SK-N-SH (cell line): ENCODE measurements around the gene TIA1.

Experiments
- CTCF ChIP-seq: fragments of 200-600 bp; sonication (generic); IDR thresholded peaks from 2 replicates; pipeline ENCODE4 v1.6.1; 2017; ENCODE audit warnings: antibody characterized with exemption, mild to moderate bottlenecking, moderate library complexity
- EP300 ChIP-seq, 2 experiments: IDR thresholded peaks; 2 replicates each; pipeline versions ENCODE4 v1.4.0 to v1.6.1; 2012; ENCODE audit warnings: borderline replicate concordance in 1 of 2, low read depth in 1 of 2, low read length in 1 of 2
- FOXM1 ChIP-seq: IDR thresholded peaks from 2 replicates; pipeline ENCODE4 v1.4.0; 2012; ENCODE audit warnings: low read depth, mild to moderate bottlenecking
- GATA2 ChIP-seq: sonication (generic); formaldehyde crosslinking; IDR thresholded peaks from 2 replicates; pipeline ENCODE4 v1.5.0; 2020; ENCODE audit warnings: mild to moderate bottlenecking, missing genetic modification reagents
- MAX ChIP-seq: IDR thresholded peaks from 2 replicates; pipeline ENCODE4 v1.4.0; 2012; ENCODE audit warnings: low read depth
- NRF1 ChIP-seq: IDR thresholded peaks from 2 replicates; pipeline ENCODE4 v1.6.1; 2012; ENCODE audit warnings: low read depth, mild to moderate bottlenecking, low read length
- POLR2AphosphoS5 ChIP-seq: IDR thresholded peaks from 2 replicates; pipeline ENCODE4 v1.6.1; 2012; ENCODE audit warnings: low read depth, low read length
- RAD21 ChIP-seq: IDR thresholded peaks from 2 replicates; pipeline ENCODE4 v1.6.1; 2012; ENCODE audit warnings: mild to moderate bottlenecking, low read length
- RCOR1 ChIP-seq: fragments of 150-350 bp; IDR thresholded peaks from 2 replicates; pipeline ENCODE4 v1.6.1; 2017; ENCODE audit warnings: antibody characterized with exemption, low read length
- TF ChIP-seq, protein P1 (sequence below): IDR thresholded peaks from 2 replicates; pipeline ENCODE4 v1.4.0; 2012; ENCODE audit warnings: low read depth, borderline replicate concordance
- TF ChIP-seq, protein P2 (sequence below): IDR thresholded peaks from 2 replicates; pipeline ENCODE4 v1.6.1; 2012; ENCODE audit warnings: mild to moderate bottlenecking, low read depth, low read length, moderate library complexity

- TF ChIP-seq CTCF (no peak), RCOR1 (no peak), RAD21 (no peak), FOXM1 (no peak), MAX (no peak), GATA2 (CRISPR knock-in tag) (no peak), POLR2AphosphoS5 (no peak), NRF1 (no peak), EP300 (IDR thresholded peaks at IDR 0.05; ENCODE audit: borderline replicate concordance in 1 of 2, low read depth in 1 of 2, low read length in 1 of 2) (no peak)
- TF ChIP-seq, protein P1, sequence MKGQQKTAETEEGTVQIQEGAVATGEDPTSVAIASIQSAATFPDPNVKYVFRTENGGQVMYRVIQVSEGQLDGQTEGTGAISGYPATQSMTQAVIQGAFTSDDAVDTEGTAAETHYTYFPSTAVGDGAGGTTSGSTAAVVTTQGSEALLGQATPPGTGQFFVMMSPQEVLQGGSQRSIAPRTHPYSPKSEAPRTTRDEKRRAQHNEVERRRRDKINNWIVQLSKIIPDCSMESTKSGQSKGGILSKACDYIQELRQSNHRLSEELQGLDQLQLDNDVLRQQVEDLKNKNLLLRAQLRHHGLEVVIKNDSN, result no peak
- TF ChIP-seq, protein P2, sequence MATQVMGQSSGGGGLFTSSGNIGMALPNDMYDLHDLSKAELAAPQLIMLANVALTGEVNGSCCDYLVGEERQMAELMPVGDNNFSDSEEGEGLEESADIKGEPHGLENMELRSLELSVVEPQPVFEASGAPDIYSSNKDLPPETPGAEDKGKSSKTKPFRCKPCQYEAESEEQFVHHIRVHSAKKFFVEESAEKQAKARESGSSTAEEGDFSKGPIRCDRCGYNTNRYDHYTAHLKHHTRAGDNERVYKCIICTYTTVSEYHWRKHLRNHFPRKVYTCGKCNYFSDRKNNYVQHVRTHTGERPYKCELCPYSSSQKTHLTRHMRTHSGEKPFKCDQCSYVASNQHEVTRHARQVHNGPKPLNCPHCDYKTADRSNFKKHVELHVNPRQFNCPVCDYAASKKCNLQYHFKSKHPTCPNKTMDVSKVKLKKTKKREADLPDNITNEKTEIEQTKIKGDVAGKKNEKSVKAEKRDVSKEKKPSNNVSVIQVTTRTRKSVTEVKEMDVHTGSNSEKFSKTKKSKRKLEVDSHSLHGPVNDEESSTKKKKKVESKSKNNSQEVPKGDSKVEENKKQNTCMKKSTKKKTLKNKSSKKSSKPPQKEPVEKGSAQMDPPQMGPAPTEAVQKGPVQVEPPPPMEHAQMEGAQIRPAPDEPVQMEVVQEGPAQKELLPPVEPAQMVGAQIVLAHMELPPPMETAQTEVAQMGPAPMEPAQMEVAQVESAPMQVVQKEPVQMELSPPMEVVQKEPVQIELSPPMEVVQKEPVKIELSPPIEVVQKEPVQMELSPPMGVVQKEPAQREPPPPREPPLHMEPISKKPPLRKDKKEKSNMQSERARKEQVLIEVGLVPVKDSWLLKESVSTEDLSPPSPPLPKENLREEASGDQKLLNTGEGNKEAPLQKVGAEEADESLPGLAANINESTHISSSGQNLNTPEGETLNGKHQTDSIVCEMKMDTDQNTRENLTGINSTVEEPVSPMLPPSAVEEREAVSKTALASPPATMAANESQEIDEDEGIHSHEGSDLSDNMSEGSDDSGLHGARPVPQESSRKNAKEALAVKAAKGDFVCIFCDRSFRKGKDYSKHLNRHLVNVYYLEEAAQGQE, result no peak
Measured at GRCh38 chr2:70199320-70199864, 49.0 kb downstream of the TIA1 start.
